ENCODE results near the gene MGP.

MGP gene

DNA sequence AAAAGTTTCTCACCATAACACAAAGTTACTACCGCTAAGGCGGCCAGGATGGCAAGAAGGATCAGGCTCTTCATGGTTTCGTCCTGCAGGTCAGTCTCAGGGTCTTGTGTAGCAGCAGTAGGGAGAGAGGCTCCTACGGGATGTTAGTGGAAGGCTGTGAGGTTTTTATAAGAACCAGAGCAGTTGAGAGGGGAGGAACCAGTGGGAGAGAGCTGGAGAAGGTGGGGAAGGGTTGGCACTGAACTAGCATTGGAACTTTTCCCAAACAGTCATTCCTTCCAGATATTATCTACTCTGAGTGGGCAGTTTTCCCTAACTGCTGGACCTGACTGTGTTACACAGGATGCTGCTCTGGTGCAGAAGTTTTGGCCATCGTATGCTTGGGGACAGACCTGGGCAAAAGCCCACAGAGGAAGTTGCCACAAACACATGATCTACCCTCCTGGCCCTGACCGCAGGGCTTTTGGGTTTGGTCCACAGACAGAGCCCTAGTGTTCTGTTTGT is at the start of gene MGP:
MGP (minus strand) TSS at position 137 of the 504 bp plus-strand sequence; CDS start at position 74, 63 bp downstream.
- no peak for DNase-seq

DNA sequence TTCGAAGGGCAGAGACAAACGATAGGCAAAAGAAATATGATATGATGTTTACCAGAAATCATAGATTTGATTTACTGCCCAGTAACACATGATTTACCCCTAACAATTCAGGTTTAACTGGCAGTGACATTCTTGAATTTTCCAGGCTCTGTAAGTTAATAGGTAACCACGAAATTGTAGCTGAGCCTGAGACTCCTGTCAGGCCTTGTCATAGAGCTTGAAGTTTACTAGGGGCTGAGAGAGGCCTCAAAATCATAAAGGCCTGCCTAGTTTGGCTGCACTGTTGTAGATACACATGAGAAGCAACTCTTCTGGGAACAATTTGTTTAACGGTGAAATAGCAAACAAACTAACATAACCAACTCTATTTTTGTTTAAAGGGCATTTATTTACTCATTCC is 49.4 kb upstream of the MGP start:
- no peak for DNase-seq

DNA sequence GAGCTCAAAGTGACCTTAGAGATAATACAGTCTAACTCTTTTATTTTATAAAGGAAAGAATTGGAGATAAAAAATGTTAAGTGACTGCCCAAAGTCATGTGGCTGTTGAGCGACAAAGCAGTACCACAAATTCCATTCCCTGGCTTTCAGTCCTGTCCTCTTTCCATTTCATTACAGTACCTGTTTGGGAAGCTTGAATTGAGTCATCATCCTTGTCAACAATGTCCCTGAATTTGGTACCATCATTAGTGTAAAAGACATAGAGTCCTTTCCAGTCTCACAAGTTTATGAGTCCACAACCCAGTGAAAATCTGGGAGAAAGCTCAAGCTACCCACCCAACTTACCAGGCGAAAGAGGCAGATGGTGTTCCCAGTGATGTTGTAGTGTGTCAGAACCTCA is 48.9 kb upstream of the MGP start:
- no peak for DNase-seq

DNA sequence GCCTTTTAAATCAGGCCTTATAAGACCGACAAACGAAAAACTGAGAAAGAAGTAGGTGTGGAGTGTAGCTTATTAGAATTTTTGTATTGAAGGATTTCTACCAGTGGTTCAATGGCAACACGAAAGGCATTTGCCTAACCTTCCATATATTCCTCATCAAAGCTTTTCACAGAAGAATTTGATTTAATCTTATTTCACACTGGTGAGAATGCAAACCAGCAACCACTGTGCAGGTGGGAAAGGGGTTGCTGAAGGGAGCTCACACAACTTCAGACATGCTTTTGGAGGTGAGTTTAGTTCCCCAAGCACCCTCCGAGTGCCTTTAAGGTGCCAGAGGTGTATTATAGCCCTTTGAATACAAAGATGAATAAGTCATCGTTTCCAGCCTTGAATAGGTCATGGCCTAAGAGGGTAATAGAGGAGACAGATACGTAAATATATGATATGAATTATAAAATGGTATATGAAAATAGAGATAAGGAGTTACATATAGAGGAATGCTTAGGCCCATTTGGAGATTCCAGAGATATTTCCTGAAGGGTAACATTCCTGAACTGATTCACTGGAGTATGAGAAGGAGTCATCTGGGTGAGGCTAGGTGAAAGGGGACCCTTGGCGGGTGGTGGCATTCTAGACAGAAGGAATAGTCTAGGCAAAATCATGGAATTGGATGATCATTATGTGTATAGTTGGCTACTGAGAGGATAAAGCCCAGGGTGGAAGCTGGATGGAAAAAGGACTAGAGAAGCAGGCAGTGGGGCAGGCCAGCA is 46.3 kb upstream of the MGP start:
- DNase-seq, result no peak

DNA sequence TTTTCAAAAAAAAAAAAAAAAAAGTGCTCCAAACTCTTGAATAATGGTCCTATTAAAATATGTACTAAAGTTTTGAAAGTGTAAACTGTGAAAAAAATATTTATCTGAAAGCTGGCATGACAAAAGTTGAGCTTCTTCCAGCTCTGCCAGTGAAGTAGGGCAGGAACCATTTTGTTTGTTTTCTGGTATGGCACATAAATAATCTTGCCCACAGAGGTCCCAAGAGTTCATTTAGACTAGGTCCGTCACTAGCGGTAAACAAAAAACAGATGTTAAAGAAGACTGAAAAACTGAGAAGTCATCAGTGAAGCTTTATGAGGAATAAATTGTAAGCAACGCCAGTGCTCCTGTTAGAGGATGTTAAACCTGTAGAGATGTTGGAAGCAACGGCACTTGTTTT is 45.7 kb upstream of the MGP start:
- no peak for DNase-seq

DNA sequence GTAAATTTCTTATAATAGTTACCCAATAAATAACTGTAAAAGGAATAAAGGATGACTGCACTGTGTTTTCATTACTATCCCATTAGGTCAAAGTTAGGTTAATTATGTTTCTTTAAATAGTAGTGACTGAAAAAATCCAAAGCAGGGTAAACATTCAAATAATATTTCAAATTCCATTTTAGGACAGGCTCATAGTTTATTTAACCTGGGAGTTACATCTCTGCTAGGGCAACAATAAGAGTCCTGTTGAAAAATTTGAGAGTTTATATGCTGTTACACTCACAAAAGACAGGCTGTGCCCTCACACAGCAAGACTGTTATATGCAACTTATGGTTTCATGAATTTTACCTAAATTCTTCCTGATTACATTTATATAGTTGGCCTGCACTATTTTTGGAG is 44.6 kb upstream of the MGP start:
- DNase-seq, result no peak

DNA sequence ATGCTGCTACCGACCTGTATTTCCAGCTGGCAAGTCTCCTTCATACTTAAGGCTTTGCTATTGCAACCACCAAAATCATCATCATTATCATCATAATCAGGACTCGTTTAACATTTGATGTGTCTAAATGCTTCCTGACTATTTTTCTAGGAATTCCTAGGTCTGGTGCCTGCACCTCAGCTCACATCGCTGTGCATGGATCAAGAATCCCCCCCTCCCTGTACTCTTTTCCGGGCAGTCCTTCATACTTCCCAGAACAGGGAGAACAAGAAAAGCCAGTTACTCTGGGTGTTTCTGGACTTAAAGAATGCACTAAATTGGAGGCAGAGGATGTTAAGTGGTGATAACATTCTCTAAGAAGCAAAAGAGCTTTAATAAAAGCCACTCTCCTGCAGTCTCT is 43.3 kb upstream of the MGP start:
- DNase-seq, result no peak

DNA sequence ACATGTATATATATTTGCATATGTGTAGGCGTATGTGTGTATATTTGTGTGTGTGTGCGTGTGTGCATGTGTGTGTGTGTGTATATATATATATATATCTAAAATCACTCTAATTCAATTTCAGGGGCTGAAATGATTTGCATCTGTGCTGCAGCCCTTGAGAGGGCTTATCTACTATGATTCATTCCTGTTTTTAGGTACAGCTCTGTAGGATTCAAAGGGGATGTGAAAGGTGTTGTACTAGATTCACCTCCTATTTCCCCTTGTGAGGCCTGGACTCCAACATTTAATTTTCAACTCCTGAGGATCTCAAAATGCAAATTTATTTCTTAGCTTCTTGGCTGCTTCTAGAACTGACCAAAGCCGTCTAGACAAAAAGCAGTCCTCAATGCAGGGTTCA is 41.6 kb upstream of the MGP start:
- DNase-seq, result no peak

DNA sequence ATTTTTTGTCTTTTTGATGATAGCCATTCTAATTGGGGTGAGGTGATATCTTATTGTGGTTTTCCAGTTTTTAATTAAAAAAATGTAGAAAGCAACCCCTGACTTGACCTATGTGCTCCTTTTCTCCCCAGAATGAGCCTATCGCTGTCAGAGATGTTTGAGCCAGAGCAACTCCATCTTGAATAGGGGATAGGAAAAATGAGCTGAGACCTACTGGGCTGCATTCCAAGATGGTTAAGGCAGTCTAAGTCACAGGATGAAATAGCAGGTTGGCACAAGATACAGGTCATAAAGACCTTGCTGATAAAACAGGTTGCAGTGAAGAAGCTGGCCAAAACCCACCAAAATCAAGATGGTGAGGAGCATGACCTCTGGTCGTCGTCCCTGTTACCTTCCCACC is 38.9 kb upstream of the MGP start:
- no peak for DNase-seq

DNA sequence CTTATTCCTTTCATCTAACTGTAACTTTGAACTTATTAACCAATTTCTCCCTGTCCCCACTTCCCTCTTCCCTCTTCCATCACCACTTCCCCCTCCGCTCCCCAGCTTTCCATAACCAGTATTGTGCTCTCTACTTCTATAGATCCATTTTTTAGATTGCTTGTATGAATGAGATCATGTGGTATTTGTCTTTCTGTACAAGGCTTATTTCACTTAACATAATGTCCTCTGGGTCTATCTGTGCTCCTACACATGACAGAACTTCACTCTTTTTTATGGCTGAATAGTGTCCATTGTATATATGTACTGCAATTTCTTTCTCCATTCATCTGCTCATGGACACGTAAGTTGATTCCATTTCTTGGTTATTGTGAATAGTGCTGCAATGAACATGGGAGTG is 38.3 kb upstream of the MGP start:
- no peak for DNase-seq

DNA sequence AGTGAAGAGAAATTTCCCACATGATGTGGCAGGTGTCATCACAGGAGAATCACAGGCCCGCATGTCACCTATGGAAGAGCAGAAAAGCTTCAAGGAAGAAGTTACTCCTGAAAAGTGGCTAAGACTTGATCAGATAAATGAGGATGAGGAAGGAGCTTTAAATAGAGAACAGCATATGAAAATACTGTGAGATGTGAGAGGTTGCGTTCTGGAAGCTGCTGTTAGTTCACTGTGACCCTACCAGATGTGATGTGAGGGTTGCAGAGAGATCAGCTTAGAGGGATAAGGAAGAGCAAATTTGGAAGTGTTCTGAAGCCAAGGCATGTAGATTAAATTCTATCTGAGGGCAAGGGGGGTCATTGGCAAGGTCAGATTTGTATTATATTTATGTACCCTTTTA is 35.6 kb upstream of the MGP start:
- DNase-seq, result no peak

DNA sequence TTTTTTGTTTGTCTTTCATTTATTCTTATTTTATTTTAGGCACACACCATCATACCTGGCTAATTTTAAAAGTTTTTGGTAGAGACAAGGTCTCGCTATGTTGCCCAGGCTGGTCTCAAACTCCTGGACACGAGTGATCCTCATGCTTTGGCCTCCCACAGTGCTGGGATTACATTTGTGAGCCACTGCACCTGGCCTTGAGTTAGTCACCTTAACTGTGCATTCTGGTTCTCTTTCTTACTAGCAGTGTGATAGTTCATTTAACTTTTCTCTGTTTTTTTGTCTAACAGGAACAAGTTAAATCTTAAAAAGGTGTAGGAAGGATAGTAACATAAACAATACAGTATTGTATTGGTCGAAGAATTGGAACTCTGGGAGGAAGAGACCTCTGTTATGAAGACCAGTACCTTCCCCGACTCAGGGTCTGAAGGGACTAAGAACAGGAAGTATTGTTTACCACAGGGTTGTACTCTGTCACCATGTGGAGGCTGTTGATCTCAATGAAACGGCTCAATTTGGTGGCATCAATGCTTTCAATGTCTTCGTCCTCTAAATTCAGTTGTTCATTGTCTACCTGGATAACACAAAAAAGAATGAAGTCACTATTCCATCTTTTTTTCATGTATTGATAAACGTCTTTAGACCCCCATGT is 34.9 kb upstream of the MGP start:
- DNase-seq, result no peak

DNA sequence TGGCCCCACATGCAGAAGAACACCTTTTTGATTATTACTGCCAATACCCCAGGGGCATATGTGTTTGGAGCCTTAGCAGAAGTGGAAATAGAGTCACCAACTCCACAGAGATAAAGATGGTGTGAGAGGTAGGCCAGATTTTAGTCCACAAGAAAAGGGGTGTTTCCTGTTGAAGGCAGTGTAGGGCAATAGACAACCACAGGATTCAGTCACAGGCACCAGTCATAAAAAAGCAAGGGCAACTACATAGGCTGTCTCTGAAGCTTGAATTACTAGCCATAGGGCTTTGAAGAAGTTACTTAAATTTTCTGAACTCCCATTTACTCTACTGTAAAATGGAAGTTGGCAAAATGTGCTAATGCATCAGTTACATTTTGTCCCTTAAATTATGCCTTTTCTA is 33.8 kb upstream of the MGP start:
- DNase-seq, result no peak

DNA sequence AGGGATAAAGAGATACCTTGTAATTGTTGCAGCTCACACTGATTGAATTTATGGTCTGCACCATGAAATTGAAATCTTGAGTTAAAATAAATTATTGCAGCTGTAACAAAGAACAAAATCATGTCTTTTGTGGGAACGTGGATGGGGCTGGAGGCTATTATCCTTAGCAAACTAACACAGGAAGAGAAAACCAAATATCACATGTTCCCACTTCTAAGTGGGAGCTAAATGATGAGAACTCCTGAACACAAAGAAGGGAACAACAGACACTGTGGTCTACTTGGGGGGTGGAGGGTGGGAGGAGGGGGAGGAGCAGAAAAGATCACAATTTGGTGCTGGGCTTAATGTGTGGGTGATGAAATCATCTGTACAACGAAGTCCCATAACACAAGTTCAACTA is 30.1 kb upstream of the MGP start:
- no peak for DNase-seq

DNA sequence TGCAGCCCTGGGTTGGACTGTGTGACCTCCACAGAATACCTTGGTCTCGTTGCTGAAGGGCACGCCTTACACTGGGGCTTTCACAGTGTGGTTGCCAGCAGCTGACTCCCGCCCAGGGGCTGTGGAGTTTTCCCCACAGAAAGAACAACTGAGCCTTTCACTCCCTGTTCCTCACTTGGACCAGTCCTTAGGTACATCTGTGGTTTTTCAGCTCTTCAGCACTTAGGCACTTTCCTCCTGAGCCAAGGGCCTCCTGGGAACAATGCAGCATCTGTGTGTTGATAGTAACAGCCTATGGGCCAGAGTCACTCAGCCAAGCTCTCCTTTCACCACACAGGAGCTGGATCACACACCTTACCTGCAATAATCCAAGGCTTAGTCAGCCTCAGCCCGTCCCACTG is 27.7 kb upstream of the MGP start:
- DNase-seq, result no peak

DNA sequence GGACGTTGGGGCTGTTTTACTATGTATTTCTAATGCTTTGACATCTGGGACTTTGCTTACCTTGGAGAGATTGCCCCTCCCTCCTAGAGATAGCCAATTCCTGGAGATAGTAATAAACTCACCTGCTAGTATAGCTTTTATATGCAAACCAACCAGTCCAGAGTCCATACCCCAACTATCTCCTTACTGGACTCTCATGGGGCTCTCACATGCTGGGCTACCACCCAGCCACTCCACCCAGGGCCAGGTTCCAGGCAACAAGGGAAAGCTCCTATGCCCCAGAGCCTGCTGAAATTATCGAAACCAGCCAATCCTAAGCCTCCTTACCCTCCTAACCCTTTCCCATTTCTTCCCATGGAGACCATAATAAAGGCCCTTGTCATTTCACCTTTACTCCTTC is 25.5 kb upstream of the MGP start:
- DNase-seq, result no peak

DNA sequence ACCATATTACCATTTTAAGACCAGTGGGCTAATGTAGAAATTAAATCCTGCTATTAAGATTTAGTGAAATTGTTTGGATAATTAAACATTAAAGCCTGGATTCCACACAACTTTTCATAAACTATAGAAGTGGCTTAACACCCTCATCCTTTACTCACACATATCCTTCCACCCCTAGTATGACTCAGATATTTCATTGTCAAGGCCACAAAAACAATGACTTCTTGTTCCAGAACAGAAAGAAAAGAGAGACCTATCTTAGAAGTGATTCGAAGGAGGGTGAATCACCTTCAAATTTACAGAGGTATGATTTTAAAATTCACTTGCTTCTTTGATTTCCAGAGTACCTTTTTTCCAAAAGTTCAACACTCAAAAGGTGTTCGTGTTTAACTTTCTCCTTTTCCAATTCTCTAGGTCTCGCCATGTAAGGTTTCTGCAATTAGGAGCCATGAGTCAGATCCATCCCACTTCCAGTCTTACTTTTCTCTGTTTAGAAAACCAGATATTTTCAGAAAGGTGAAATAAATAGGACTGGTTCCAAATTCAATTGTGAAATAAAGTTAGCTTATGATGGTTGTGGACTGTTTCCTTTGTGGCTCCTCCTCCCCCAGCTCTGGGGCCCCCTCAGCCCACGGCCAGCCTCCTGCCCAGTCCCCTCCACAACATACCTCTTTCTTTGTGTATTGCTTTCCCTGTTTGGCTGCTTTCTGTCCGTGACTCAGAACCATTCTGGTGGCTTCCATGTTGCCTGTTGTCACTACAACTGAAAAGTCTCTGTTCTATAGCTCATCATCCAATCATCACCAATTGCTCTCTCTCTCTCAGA is 24.6 kb upstream of the MGP start:
- DNase-seq, result no peak

DNA sequence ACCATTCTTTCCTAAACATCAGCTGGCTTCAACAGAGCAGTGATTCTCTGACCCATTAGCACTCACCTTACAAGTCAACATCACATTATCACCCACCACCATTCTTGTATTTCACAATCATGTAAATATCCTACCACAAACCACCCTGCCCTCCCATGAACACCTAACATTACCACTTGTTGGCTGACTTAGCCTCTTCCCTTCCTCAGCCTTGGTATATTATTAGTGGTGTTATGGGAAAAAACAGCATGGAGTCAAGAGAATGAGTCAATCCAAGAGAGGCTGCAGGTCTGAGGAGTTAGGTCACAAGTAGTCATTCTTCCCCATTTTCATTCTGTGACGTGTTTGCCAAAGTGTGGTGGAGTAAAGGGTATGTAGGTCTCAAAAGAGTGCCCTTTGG is 22.3 kb upstream of the MGP start:
- DNase-seq, result no peak

DNA sequence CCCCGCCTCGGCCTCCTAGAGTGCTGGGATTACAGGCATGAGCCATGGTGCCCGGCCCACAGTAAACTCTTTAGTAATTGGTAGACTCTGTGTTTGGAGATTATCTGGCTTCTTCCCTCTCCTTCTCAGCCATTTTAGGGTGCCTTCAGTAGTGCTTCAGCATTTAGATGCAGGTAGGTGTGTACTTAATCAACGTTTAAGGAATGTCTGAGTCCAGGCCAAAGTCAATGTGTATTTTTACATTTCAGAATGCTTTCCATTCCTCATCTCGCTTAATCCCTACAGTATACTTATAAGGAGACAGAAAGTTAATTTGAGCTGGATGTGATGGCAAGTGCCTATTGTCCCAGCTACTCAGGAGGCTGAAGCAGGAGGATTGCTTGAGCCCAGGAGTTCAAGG is 20.5 kb upstream of the MGP start:
- no peak for DNase-seq

DNA sequence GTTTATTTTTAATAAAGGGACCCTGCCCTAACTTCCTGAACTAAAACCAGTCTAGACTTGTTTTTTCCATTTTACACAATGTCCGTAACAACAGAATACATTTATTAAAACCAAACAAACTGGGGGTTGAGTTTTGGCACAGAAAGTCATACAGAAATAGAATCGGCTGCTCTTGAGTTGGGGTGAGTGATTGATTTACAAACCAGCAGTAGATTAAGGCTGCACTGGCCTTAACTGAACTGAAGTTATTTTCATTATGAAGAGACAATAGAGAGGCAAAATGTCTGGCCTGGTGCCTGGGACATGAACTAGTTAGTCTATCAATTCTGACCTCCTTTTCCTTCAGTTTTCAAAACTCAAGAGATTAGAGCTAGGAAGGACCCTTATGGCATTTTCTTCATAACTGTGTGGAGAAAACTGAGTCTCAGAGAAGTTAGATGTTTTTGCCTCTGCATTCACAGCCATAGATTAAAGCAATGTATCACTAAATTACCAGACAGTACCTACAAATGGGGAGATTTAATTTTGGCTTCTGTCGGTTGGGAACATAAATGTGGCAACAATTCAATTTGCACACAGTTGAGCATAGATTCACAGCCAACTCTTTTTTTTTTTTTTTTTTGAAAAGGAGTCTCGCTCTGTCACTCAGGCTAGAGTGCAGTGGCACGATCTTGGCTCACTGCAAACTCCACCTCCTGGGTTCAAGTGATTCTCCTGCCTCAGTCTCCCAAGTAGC is 19.8 kb upstream of the MGP start:
- DNase-seq, result no peak

DNA sequence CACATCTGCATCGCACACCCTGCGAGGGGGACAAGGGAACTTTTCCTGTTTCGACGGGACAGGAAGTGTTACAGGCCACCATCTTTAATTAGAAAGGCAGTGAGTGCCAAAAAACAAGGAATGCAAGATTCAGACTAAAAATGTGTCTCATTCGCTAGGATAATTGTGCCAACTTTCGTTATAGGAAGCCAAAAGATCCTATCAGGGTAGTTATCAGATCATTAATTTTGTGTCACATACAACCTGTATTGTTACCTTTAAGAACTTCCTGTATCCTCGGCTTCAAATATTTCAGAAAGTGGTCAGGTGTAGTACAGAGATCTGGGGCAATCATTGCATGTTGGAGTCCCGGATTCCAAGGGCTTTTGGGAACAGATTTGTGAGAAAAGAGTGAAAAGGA is 19.2 kb upstream of the MGP start:
- no peak for DNase-seq

DNA sequence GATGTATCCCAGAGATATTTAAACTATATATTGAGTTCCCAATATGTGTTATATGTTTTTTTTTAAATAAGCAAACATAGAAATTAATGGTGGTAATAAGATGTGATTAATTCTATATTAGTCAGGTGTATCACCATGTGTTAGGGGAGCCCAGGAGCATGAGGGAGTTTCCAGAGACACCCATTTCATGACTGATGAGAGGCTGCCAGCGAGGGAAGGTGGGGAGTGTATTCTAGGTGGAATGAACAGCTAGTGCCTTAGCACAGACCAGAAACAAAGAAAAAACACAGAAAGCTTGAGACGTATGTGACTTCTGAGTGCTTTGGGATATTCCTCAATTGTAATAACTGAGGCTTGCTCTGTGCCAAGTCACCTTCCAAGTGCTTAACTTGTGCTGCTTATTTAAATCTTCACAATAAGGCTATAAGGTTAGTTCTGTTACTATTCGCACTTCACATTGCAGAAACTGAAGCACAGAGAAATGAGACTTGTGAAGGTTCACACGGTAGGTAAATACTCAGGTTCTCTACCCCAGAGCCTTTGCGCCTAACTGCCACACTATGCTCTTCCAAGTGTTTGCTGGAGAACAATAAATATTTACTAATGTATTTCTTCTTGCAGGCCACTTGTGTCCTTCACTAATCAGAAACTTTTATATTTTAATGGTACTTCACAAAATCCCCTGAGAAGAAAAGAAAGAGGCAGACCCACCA is 17.9 kb upstream of the MGP start:
- DNase-seq, result no peak

Data from activated T-cell treated with anti-CD3 and anti-CD28 coated beads, Interleukin-2, amount 50 U/mL, for 1 hour (primary cell).